Naive thymus-derived CD4-positive, alpha-beta T cell (primary cell): ENCODE results near the gene UGT2A3. TPM values are rescaled to one million over a fixed set of nuclear protein-coding genes. Genes with fewer than 3 reads are reported as not detected.

Experiments used
- ATAC-seq: fragments of 150-1000 bp; cut with Tn5 transposase; 2 replicates; pipeline ENCODE4 v1.10.0; 2021; ENCODE audit warnings: mild to moderate bottlenecking, moderate library complexity
- CTCF ChIA-PET: fragments of 350-600 bp; sonication (Branson Sonifier 250); formaldehyde crosslinking; loops from one replicate; lab custom pipeline; 2021; ENCODE audit warnings: antibody characterized with exemption; lab: Charles Lee
- POLR2A ChIA-PET: fragments of 350-600 bp; sonication (Branson Sonifier 250); formaldehyde crosslinking; loops from one replicate; lab custom pipeline; 2021; ENCODE audit warnings: antibody characterized with exemption, inconsistent platforms; lab: Charles Lee
- DNase-seq, 9 donors: peaks; one replicate each; pipeline versions ENCODE4 v3.0.0 to v3.0.0-alpha.2; 2020 to 2022; ENCODE audit warnings: mixed read lengths in 1 of 9
- H3K27ac ChIP-seq: one replicate; pipeline ENCODE4 v1.7.0; 2013; ENCODE audit warnings: mild to moderate bottlenecking, low read depth, low read length, moderate library complexity
- H3K27me3 ChIP-seq, 2 donors: one replicate each; pipeline ENCODE4 v1.7.0; 2013; ENCODE audit warnings: low read length in 2 of 2, mild to moderate bottlenecking in 2 of 2, moderate library complexity in 2 of 2; ENCODE audit not compliant: control insufficient read depth in 2 of 2, insufficient read depth in 2 of 2
- H3K36me3 ChIP-seq, 3 experiments: 1 replicate in 2 of 3; 2 replicates in 1 of 3; pipeline ENCODE4 v1.7.0; 2013; ENCODE audit warnings: low read length in 3 of 3, mild to moderate bottlenecking in 3 of 3, moderate library complexity in 1 of 3; ENCODE audit not compliant: insufficient read depth in 3 of 3, control insufficient read depth in 2 of 3
- H3K4me1 ChIP-seq, 2 donors: one replicate each; pipeline ENCODE4 v1.7.0; 2013; ENCODE audit warnings: low read length in 2 of 2, mild to moderate bottlenecking in 2 of 2, moderate library complexity in 1 of 2; ENCODE audit not compliant: control insufficient read depth in 2 of 2, insufficient read depth in 2 of 2
- H3K4me3 ChIP-seq: 2 replicates; pipeline ENCODE4 v1.7.0; 2013; ENCODE audit warnings: mild to moderate bottlenecking, low read length
- H3K9me3 ChIP-seq, 3 experiments: 1 replicate in 2 of 3; 2 replicates in 1 of 3; pipeline ENCODE4 v1.7.0; 2013; ENCODE audit warnings: low read length in 3 of 3; ENCODE audit not compliant: control insufficient read depth in 2 of 3
- H3K27ac Mint-ChIP-seq, 9 donors: one replicate each; pipeline ENCODE4 v1.8.0; 2020 to 2022; ENCODE audit warnings: mixed read lengths in 9 of 9, mild to moderate bottlenecking in 8 of 9, moderate library complexity in 5 of 9, inconsistent platforms in 2 of 9
- H3K27me3 Mint-ChIP-seq, 5 donors: one replicate each; pipeline ENCODE4 v1.8.0; 2021 to 2022; ENCODE audit warnings: mixed read lengths in 5 of 5, mild to moderate bottlenecking in 1 of 5
- H3K36me3 Mint-ChIP-seq, 5 donors: one replicate each; pipeline ENCODE4 v1.8.0; 2020 to 2022; ENCODE audit warnings: mixed read lengths in 5 of 5, mild to moderate bottlenecking in 3 of 5, inconsistent platforms in 1 of 5
- H3K4me1 Mint-ChIP-seq, 7 donors: one replicate each; pipeline ENCODE4 v1.8.0; 2020 to 2022; ENCODE audit warnings: mixed read lengths in 7 of 7, mild to moderate bottlenecking in 3 of 7, inconsistent platforms in 1 of 7
- H3K4me3 Mint-ChIP-seq, 10 donors: one replicate each; pipeline ENCODE4 v1.8.0; 2020 to 2022; ENCODE audit warnings: mild to moderate bottlenecking in 10 of 10, mixed read lengths in 10 of 10, moderate library complexity in 6 of 10, inconsistent platforms in 2 of 10
- H3K9me3 Mint-ChIP-seq, 11 donors: one replicate each; pipeline ENCODE4 v1.8.0; 2020 to 2022; ENCODE audit warnings: mixed read lengths in 11 of 11, mild to moderate bottlenecking in 4 of 11, inconsistent platforms in 1 of 11, moderate library complexity in 1 of 11
- intact Hi-C, 2 donors: fragments of 100-400 bp; cut with micrococcal nuclease; formaldehyde crosslinking; loops; one replicate each; pipeline ENCODE4 v1.15.1; 2023
- polyA plus RNA-seq, 2 donors: library from polyadenylated mRNA; unstranded; fragments of 300-500 nt; fragmentation: Illumina TruSeq; gene quantifications; one replicate each; pipeline ENCODE4 v1.2.3, GENCODE V29; 2021
- total RNA-seq, 6 experiments: library from RNA in 5 of 6; stranded (reverse) in 5 of 6; gene quantifications; 1 replicate in 5 of 6; 2 replicates in 1 of 6; pipeline ENCODE4 v1.2.3 and lab custom pipeline; 2021 to 2026

UGT2A3 gene
- total and polyA plus RNA-seq, 7 experiments from 2014 or later, result not detected

- Mint-ChIP-seq H3K4me1 (no peaks in the 10 kb centered on the region), H3K4me3 (no peak overlapping the region), H3K36me3 (no peaks in the 10 kb centered on the region), H3K27me3 (peaks cover 0 to 14% (median 10%) of the 10 kb centered on the region in 5 donors), H3K27ac (peak overlapping the region in 1 of 9 donors; percentile 70), H3K9me3 (peaks cover 0 to 6% (median 0%) of the 10 kb centered on the region in 11 donors)
- no peak overlapping the region for H3K27ac ChIP-seq
- ChIA-PET POLR2A (no interaction called here), CTCF (no interaction called here)
- no peaks in the 10 kb centered on the region for H3K36me3 ChIP-seq
- H3K4me1 ChIP-seq, result no peaks in the 10 kb centered on the region
- no peak for ATAC-seq
- no peak for DNase-seq
- H3K27me3 ChIP-seq, result no peaks in the 10 kb centered on the region
- H3K4me3 ChIP-seq, result no peak overlapping the region
- intact Hi-C loops, result no loop called here
- no peaks in the 10 kb centered on the region for H3K9me3 ChIP-seq
These were observed 45.4 kb downstream of the UGT2A3 start for GRCh38 chr4:68905939-68906779.

GRCh38 chr4:68905598-68905938 lies 46.0 kb downstream of the UGT2A3 start:
- DNase-seq, result no peak
- CTCF ChIA-PET, result no interaction called here
- POLR2A ChIA-PET, result no interaction called here
- ATAC-seq, result no peak
- H3K36me3 Mint-ChIP-seq, result no peaks in the 10 kb centered on the region
- no peaks in the 10 kb centered on the region for H3K4me1 Mint-ChIP-seq
- H3K9me3 Mint-ChIP-seq, result peaks cover 0 to 6% (median 0%) of the 10 kb centered on the region in 11 donors
- peaks cover 0 to 14% (median 10%) of the 10 kb centered on the region in 5 donors for H3K27me3 Mint-ChIP-seq
- no peaks in the 10 kb centered on the region for H3K4me1 ChIP-seq
- H3K4me3 Mint-ChIP-seq, result no peak overlapping the region
- no peaks in the 10 kb centered on the region for H3K9me3 ChIP-seq
- no peaks in the 10 kb centered on the region for H3K27me3 ChIP-seq
- H3K27ac ChIP-seq, result no peak overlapping the region
- no peaks in the 10 kb centered on the region for H3K36me3 ChIP-seq
- intact Hi-C loops, result no loop called here
- H3K4me3 ChIP-seq, result no peak overlapping the region
- H3K27ac Mint-ChIP-seq, result no peak overlapping the region

GRCh38 chr4:68904786-68905185 lies 46.8 kb downstream of the UGT2A3 start:
- no peak overlapping the region for H3K4me3 Mint-ChIP-seq
- H3K9me3 Mint-ChIP-seq, result peaks cover 0 to 6% (median 0%) of the 10 kb centered on the region in 11 donors
- DNase-seq, result no peak

GRCh38 chr4:68896749-68897148 lies 54.9 kb downstream of the UGT2A3 start:
- Histone ChIP-seq H3K4me3 (no peak overlapping the region), H3K9me3 (no peaks in the 10 kb centered on the region), H3K4me1 (no peaks in the 10 kb centered on the region), H3K27me3 (no peaks in the 10 kb centered on the region), H3K27ac (no peak overlapping the region), H3K36me3 (no peaks in the 10 kb centered on the region)
- intact Hi-C loops, result no loop called here
- peaks cover 0 to 6% (median 0%) of the 10 kb centered on the region in 11 donors for H3K9me3 Mint-ChIP-seq
- H3K27ac Mint-ChIP-seq, result no peak overlapping the region
- ChIA-PET CTCF (no interaction called here), POLR2A (no interaction called here)
- no peaks in the 10 kb centered on the region for H3K4me1 Mint-ChIP-seq
- no peak for DNase-seq
- no peaks in the 10 kb centered on the region for H3K36me3 Mint-ChIP-seq
- ATAC-seq, result no peak
- no peak overlapping the region for H3K4me3 Mint-ChIP-seq
- H3K27me3 Mint-ChIP-seq, result no peaks in the 10 kb centered on the region

More at GRCh38 chr4:68904786-68905185, 46.8 kb downstream of the UGT2A3 start:
- H3K9me3 ChIP-seq, result no peaks in the 10 kb centered on the region
- Mint-ChIP-seq H3K27me3 (peaks cover 0 to 14% (median 10%) of the 10 kb centered on the region in 5 donors), H3K36me3 (no peaks in the 10 kb centered on the region), H3K27ac (no peak overlapping the region), H3K4me1 (no peaks in the 10 kb centered on the region)
- ChIA-PET CTCF (no interaction called here), POLR2A (no interaction called here)
- intact Hi-C loops, result no loop called here
- no peak overlapping the region for H3K27ac ChIP-seq
- H3K36me3 ChIP-seq, result no peaks in the 10 kb centered on the region
- no peaks in the 10 kb centered on the region for H3K27me3 ChIP-seq
- ATAC-seq, result no peak
- no peak overlapping the region for H3K4me3 ChIP-seq
- H3K4me1 ChIP-seq, result no peaks in the 10 kb centered on the region

- no peaks in the 10 kb centered on the region for H3K9me3 ChIP-seq
- intact Hi-C loops, result no loop called here
- H3K27me3 ChIP-seq, result no peaks in the 10 kb centered on the region
- ATAC-seq (no peak), DNase-seq (no peak)
- no peak overlapping the region for H3K27ac Mint-ChIP-seq
- H3K9me3 Mint-ChIP-seq, result peaks cover 0 to 4% (median 0%) of the 10 kb centered on the region in 11 donors
- ChIA-PET POLR2A (no interaction called here), CTCF (no interaction called here)
- no peak overlapping the region for H3K4me3 ChIP-seq
- H3K27me3 Mint-ChIP-seq, result no peaks in the 10 kb centered on the region
- H3K27ac ChIP-seq, result no peak overlapping the region
- no peaks in the 10 kb centered on the region for H3K36me3 Mint-ChIP-seq
- no peaks in the 10 kb centered on the region for H3K36me3 ChIP-seq
- H3K4me1 Mint-ChIP-seq, result no peaks in the 10 kb centered on the region
- no peaks in the 10 kb centered on the region for H3K4me1 ChIP-seq
- no peak overlapping the region for H3K4me3 Mint-ChIP-seq
These were observed 55.9 kb downstream of the UGT2A3 start for GRCh38 chr4:68895561-68896198.

- H3K27me3 ChIP-seq, result no peaks in the 10 kb centered on the region
- Mint-ChIP-seq H3K36me3 (no peaks in the 10 kb centered on the region), H3K4me1 (no peaks in the 10 kb centered on the region), H3K27me3 (no peaks in the 10 kb centered on the region), H3K9me3 (peaks cover 0 to 4% (median 0%) of the 10 kb centered on the region in 11 donors), H3K27ac (no peak overlapping the region), H3K4me3 (no peak overlapping the region)
- H3K27ac ChIP-seq, result no peak overlapping the region
- intact Hi-C loops, result no loop called here
- ChIA-PET CTCF (no interaction called here), POLR2A (no interaction called here)
- ATAC-seq, result no peak
- DNase-seq, result no peak
- H3K4me1 ChIP-seq, result no peaks in the 10 kb centered on the region
- no peaks in the 10 kb centered on the region for H3K36me3 ChIP-seq
- H3K9me3 ChIP-seq, result no peaks in the 10 kb centered on the region
- no peak overlapping the region for H3K4me3 ChIP-seq
These were observed 58.7 kb downstream of the UGT2A3 start for GRCh38 chr4:68892861-68893260.
